Stimulated activated CD8-positive, alpha-beta memory T cell treated with anti-CD3 and anti-CD28 coated beads, Interleukin-2, amount 100 ng/mL, for 1 hour (primary cell): ENCODE measurements around the gene DLGAP1.
"Not testable (repeated sequence)": the region's sequence is repeated elsewhere in the genome, so short reads cannot be mapped to it uniquely, and the experiment has no call there.

Experiments used
- DNase-seq, 2 donors: peaks; one replicate each; pipeline ENCODE4 v3.0.0-alpha.2; 2020; ENCODE audit warnings: low read depth in 2 of 2

The DLGAP1 gene

GRCh38 chr18:3660739-3661515, 794.2 kb downstream of the DLGAP1 start:
- no peak for DNase-seq

GRCh38 chr18:3658529-3658928, 796.6 kb downstream of the DLGAP1 start:
- DNase-seq: no peak

GRCh38 chr18:3655254-3656050, 799.7 kb downstream of the DLGAP1 start:
- DNase-seq: no peak

DNA sequence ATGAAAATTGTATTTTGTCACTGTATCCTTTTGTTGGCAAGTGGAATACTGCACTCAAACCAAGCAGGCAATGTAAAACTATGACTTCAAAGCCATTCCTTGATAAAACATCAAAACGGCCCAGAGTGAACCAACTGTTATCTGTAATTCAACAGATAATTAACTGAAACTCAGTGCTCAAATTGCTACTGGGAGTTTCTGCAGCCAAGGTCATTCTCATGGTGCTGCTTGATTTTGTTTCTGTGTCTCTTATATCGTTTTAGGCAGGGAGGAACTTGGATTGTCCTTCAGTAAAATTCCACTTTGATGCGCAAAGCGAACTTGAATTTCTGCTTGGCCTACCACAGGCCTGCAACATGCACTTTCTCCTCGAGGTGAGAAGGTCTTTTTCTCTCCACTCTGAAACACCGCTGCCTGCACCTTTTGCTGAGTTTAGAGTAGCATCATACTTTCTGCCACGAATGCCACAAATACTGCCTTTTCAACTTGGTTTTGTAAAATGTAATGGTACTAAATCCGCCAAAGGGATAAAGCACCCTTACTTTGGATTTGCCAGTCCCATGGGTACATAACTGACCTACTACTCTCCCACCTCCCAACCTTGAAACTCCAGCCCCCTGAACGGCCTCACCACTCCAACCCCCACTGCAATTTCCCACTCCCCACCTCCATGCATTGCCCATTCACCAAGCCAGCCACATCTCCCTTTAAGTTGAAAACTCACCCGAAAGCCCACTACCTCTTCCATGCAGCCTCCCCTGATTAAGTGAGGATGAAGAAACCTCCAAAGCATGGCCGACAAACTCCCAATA, 800.5 kb downstream of the DLGAP1 start:
- no peak for DNase-seq

DNA sequence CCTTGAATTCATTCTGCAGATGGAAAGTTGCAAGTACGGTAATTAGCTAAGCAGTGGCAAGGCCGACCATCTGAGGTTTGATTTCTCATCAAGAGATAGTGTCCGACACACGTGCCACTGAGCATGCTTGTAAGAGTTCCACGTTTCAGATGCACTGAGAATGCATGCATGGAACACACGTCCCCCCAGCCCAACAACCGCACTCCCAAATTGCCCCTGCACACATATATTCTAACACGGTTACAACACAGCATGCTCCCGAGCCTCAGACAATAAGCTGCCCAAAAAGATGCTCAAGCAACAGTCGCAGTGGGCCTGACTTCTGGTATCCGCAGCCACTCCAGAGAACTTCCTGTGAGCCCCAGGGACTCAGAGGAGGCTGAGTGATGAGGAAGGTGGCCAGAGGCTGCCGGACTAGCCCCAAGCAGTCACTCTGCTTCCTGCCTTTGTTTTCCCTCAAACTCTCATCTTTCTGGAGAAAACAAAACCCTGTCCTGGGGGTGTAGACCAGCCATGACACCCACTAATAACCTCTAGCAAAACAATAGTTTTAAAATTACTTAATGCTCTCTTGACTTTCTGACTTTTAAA, 801.2 kb downstream of the DLGAP1 start:
- no peak for DNase-seq

GRCh38 chr18:3653263-3653850, 801.8 kb downstream of the DLGAP1 start:
- DNase-seq: no peak

DNA sequence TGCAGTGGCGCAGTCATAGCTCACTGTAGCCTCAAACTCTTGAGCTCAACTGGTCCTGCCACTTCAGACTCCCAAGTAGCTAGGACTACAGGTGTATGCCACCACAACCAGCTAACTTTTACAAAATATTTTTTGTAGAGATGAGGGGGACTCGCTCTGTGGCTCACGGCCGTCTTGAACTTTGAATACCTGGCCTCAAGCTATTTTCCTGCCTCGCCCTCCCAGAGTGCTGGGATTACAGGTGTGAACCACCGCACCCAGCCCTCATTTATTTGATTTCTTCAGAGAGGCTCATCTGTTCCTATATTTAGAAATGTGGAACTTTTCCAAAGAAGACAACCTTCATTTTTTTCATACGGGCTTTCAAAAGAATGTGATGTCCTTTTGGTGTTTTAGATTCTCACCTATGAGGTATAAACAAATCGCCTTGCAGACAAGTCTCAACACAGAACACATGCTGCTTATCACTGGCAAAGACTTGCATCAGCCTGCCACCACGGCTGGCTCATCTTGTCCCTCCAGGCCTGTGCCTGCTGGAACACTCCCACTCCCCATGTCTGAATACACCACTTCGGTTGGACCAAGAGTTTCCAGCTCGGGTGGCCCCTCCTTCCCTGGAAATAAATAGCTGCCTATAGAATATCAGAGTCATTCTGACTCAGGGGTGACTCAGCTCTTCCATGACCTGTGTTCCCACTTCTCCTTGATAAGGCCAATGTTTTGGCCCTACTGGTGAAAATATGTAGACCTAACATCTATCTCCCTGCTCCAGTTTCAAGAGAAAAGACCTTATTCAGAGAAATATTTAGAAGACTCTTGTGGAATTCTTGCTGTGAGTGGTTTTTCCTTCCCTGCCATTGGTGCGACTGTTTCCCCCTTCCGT, 802.5 kb downstream of the DLGAP1 start:
- DNase-seq: no peak

- DNase-seq: no peak
These were observed 803.8 kb downstream of the DLGAP1 start for GRCh38 chr18:3651266-3651665.

GRCh38 chr18:3650521-3651042, 804.5 kb downstream of the DLGAP1 start:
- not testable (repeated sequence) for DNase-seq

DNA sequence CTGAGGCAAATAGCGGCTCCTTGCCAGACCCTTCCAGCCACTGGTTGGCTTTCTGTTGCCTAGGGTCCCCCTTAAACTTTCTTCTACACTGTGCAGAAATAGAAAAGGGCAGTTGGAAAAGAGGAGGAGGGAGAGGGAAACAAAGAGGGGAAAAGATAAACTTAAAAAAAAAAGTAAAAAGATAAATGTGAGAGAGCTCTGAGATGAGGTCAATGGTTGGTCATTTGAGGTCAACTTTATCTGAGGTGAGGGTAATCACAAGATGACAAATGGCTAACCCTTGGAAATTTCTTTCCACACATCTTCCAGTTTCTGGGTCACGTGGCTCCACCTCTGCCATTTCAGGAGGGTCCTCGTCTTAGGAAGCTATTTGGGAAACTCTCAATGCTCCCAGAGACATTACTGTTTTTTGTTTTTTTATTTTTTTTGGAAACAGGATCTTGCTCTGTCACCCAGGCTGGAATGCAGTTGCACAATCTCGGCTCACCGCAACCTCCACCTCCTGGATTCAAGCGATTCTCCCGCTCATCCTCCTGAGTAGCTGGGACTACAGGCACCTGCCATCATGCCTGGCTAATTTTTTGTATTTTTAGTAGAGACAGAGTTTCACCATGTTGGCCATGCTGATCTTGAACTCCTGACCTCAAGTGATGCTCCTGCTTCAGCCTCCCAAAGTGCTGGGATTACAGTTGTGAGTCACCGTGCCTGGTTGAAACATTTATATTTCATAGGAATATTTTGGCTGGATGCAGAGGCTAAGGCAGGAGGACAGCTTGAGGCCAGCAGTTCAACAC, 805.3 kb downstream of the DLGAP1 start:
- DNase-seq: no peak

- no peak for DNase-seq
These were observed 805.9 kb downstream of the DLGAP1 start for GRCh38 chr18:3649135-3649632.

GRCh38 chr18:3648641-3649040, 806.5 kb downstream of the DLGAP1 start:
- DNase-seq: no peak

- no peak for DNase-seq
These were observed 806.9 kb downstream of the DLGAP1 start for GRCh38 chr18:3648200-3648599.

DNA sequence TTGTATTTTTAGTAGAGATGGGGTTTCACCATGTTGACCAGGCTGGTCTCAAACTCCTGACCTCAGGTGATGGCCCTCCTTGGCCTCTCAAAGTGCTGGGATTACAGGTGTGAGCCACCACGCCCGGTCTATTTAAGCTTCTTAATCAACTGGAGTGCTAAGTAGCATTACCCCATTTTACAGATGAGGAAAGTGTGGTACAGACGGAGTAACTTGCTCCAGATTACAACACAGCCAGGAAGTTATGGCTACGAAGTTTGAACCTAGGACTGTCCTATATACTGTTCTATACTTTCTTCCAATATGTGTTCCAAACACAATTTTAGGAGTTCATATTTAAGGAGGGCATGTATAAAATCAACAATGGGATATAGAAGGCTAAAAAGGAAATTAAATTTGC, 807.5 kb downstream of the DLGAP1 start:
- no peak for DNase-seq

DNA sequence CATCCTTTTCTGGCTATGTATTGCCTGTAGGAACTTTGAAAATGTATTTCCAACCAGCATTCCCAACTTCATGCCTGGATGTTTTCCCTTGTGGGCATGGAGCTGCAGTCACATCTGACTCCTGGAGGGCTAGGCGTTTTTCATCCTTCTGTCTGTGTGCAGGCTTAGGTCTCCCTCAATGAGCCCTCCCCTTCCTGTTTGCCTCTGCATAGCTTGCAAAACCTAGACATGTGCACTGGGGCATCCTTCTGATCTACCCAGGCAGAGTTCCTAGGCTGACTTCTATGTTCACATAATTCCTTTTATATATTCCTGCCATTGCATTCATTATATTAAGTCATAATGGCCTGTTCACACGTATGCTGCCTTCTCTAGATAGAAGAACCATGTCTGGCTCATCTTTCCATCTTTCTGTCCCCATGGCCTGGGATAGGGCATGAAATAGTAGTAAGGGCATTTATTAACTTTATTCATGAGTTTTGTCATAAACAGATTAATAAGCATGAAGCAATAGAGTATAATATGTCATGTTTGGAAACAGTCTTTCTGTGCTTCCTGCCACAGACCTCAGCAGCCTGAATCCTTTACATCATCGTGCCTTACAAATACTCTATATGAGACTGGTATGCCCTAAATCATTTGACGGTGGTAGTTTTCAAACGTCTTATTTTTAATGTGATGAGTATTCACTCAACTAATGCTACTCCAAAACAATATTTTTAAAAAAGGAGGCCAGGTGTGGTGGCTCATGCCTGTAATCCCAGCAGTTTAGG, 809.5 kb downstream of the DLGAP1 start:
- no peak for DNase-seq

DNA sequence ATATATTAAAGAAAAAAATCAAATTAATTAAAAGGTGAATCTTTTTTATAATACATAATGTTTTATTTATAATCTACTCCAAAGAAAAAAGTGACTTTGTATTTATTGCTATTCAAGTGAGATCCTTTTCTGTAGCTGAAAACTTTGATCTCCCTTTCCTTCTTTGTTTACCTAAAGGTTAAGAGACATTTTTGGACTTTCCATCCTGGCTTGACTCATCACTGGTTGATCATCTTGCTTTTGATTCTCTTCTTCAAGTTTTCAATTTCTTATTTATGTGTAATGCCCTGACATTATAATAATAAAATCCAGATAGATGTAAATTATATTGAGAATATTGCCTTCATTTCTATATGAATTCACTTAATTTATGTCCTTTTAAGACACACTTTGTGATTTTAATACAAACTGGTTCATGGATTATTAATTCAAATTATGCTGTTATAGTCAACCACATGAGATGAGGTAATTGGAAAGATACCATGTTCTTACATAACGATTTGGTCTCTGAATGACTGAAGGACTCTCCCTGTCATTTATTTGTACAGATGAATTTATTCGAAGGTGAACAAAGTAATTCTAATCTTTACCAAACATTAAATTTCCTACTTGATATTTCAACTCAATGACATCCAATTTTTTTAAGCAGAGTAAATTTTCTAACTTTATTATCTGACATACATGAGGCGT, 820.7 kb downstream of the DLGAP1 start:
- no peak for DNase-seq

- DNase-seq: no peak
These were observed 823.2 kb downstream of the DLGAP1 start for GRCh38 chr18:3631887-3632286.

DNA sequence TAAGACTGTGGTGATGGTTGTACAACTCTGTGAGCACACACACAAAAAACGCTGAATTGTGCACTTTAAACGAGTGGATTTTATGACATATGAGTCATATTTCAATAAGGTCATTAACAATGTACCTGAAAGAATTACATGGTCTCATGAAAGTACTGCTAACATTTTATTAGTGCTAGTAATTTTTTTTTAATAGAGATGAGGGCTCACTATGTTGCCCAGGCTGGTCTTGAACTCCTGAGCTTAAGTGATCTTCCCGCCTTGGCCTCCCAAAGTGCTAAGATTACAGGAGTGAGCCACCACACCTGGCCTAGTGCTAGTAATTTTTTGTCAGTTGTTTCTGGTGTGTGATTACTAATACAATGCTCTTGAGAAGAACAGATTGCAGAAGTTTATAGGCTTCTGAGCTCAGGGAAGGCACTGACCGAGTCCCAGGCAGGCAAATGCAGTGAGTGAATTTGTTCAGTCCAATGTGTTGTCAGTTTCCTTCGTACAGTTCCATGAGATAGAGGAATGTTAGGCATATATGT, 828.1 kb downstream of the DLGAP1 start:
- no peak for DNase-seq
